GM21528 (cell line): ENCODE measurements around the gene CNTF.

Source experiments
- ATAC-seq: cut with Tn5 transposase; IDR thresholded peaks from one replicate; pipeline ENCODE4 v1.9.1; 2021; ENCODE audit warnings: mild to moderate bottlenecking, moderate library complexity; ENCODE audit not compliant: unreplicated experiment, low FRiP score

The CNTF gene

GRCh38 chr11:58640386-58641023 is 18.0 kb downstream of the CNTF start:
- no peak for ATAC-seq

GRCh38 chr11:58641341-58641740 is 18.9 kb downstream of the CNTF start:
- no peak for ATAC-seq

GRCh38 chr11:58641803-58642581 is 19.5 kb downstream of the CNTF start:
- no peak for ATAC-seq

- no peak for ATAC-seq
Observed at GRCh38 chr11:58645854-58646253, 23.4 kb downstream of the CNTF start.

- peak; percentile 86 for ATAC-seq
Observed at GRCh38 chr11:58647141-58647699, 24.8 kb downstream of the CNTF start.

- peak; percentile 16 for ATAC-seq
Observed at GRCh38 chr11:58647866-58648265, 25.4 kb downstream of the CNTF start.

- ATAC-seq: no peak
Observed at GRCh38 chr11:58649623-58650022, 27.2 kb downstream of the CNTF start.

GRCh38 chr11:58650496-58650895 is 28.0 kb downstream of the CNTF start:
- ATAC-seq: no peak

GRCh38 chr11:58652726-58653280 is 30.3 kb downstream of the CNTF start:
- ATAC-seq: no peak

- peak; percentile 87 for ATAC-seq
Observed at GRCh38 chr11:58654079-58654907, 31.8 kb downstream of the CNTF start.

- no peak for ATAC-seq
Observed at GRCh38 chr11:58654908-58655296, 32.4 kb downstream of the CNTF start.

GRCh38 chr11:58656348-58656747 is 33.9 kb downstream of the CNTF start:
- no peak for ATAC-seq

GRCh38 chr11:58658623-58659022 is 36.2 kb downstream of the CNTF start:
- no peak for ATAC-seq

- ATAC-seq: no peak
Observed at GRCh38 chr11:58659404-58659803, 36.9 kb downstream of the CNTF start.

GRCh38 chr11:58659910-58660570 is 37.6 kb downstream of the CNTF start:
- ATAC-seq: no peak

GRCh38 chr11:58671983-58672633 is 49.6 kb downstream of the CNTF start:
- no peak for ATAC-seq

- ATAC-seq: no peak
Observed at GRCh38 chr11:58674609-58675008, 52.1 kb downstream of the CNTF start.
